Globus pallidus (tissue), 1 donor: ENCODE results near the gene NTSR1.

ENCODE experiments used
- DNase-seq: peaks from one replicate; pipeline ENCODE4 v3.0.0-alpha.2; 2015; ENCODE audit warnings: low spot score

Gene NTSR1

GRCh38 chr20:62694106-62694505 lies 14.5 kb upstream of the NTSR1 start:
- no peak for DNase-seq

- DNase-seq, result no peak
These were observed 13.8 kb upstream of the NTSR1 start for GRCh38 chr20:62694868-62695267.

GRCh38 chr20:62695448-62696414 lies 12.9 kb upstream of the NTSR1 start:
- DNase-seq, result no peak

- no peak for DNase-seq
These were observed 12.1 kb upstream of the NTSR1 start for GRCh38 chr20:62696434-62696957.

- DNase-seq, result no peak
These were observed 11.6 kb upstream of the NTSR1 start for GRCh38 chr20:62696989-62697388.

- peak; percentile 86 for DNase-seq
These were observed 11.1 kb upstream of the NTSR1 start for GRCh38 chr20:62697468-62697912.

GRCh38 chr20:62698231-62698630 lies 10.4 kb upstream of the NTSR1 start:
- no peak for DNase-seq

- DNase-seq, result no peak
These were observed 9.3 kb upstream of the NTSR1 start for GRCh38 chr20:62699296-62699695.

GRCh38 chr20:62699741-62700140 lies 8.9 kb upstream of the NTSR1 start:
- no peak for DNase-seq

GRCh38 chr20:62700261-62700930 lies 8.2 kb upstream of the NTSR1 start:
- DNase-seq, result no peak

- DNase-seq, result no peak
These were observed 7.2 kb upstream of the NTSR1 start for GRCh38 chr20:62701161-62702012.

GRCh38 chr20:62702013-62702300 lies 6.7 kb upstream of the NTSR1 start:
- DNase-seq, result no peak

GRCh38 chr20:62702895-62703852 lies 5.5 kb upstream of the NTSR1 start:
- DNase-seq, result no peak

- no peak for DNase-seq
These were observed 4.8 kb upstream of the NTSR1 start for GRCh38 chr20:62703853-62704228.

- DNase-seq, result peak; percentile 11
These were observed 4.2 kb upstream of the NTSR1 start for GRCh38 chr20:62704341-62704948.

- no peak for DNase-seq
These were observed 3.0 kb upstream of the NTSR1 start for GRCh38 chr20:62705627-62706026.

GRCh38 chr20:62706344-62706743 lies 2.3 kb upstream of the NTSR1 start:
- no peak for DNase-seq

GRCh38 chr20:62706857-62707256 lies 1.8 kb upstream of the NTSR1 start:
- no peak for DNase-seq

- no peak for DNase-seq
These were observed 1.2 kb upstream of the NTSR1 start for GRCh38 chr20:62707276-62707920.

- no peak for DNase-seq
These were observed 615 bp upstream of the NTSR1 start for GRCh38 chr20:62707921-62708521.
